ENCODE results near the gene SYNE2.
"Not testable (repeated sequence)": the region's sequence is repeated elsewhere in the genome, so short reads cannot be mapped to it uniquely, and the experiment has no call there.

SYNE2 gene

DNA sequence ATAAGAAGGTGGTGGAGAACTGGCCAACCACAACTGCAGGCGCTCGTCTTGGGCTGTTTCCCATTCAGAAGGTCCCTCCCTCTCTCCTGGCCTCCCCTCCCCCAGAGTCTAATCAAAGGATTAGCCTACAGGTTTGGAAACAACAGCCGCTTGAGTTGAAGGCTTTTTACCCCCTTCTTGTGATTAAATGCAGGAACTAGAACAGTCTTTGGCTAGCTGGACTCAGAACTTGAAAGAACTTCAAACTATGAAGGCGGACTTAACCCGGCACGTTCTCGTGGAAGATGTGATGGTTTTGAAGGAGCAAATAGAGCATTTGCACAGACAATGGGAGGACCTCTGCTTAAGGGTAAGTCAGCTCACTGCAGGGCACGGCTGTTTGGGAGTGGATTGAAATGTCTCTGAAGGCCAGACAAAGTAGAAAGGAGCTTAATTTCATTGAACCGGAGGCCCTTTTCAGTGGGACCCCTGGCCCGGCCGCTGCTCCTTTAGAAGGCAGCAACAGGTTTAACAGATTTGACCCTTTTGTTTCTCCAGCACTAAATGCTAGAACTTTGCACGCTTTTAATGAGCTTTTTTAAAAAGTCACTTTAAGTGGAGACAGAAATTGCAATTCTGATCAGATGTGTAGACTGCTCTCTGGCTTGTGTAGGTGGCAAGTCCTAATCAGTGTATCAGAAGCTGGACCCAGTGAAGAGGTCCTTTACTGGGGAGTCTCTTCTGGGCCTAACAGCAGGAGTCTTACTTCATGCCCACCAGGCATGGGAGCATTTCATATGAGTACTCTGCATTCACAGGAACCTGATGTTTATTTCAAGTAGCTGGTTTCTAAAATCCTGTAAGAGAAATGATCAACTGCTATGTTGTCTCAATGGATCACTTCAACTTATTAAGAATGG lies 333.7 kb downstream of the SYNE2 start:
- H3K4me3 ChIP-seq (ENCODE audit: low read depth, low read length), result peak overlapping the region; percentile 25

DNA sequence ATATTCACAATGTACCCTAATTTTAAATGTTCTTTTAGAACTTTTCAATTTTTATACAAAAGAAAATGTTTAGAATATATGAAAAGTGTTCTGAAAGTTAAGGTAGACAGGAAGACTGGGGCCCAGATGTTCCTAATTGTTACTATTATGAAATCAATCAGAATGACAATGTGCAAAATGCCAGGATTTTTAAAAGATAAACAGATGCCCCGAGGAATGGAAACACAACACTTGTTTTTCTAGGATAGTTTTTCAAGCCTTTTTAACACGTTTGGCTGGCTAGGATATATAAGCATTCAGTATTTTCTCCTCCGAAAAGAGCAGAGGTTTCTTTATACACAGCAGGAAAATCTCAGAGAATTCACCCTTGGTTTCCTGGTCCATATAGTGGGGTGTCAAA lies 334.5 kb downstream of the SYNE2 start:
- H3K4me3 ChIP-seq (ENCODE audit: low read depth, low read length), result peak overlapping the region; percentile 25

DNA sequence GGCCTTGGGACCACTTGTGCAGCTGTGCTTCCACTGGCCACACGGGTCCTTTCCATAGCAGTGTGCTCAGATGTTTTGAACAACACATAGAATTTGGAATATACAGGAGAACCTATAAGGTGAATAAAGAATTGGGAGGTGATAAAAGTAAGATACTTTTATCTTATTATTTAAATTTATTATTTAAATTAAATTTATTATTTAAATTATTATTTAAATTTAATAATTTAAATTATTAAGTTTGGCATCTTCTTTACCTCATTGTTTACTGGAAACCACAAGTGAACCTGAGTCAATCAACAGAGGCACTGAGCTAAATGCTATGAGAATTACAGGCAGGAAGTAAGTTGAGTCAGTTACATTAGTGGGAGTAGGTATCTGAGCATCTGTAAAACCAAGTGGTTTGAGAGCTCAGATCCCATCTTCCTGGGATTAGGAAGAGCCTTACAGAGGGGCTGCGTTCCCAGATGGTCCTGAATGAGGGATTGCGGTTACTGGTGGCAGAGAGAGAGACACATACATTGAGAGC lies 338.2 kb downstream of the SYNE2 start:
- no peak overlapping the region for H3K4me3 ChIP-seq (ENCODE audit: low read depth, low read length)

DNA sequence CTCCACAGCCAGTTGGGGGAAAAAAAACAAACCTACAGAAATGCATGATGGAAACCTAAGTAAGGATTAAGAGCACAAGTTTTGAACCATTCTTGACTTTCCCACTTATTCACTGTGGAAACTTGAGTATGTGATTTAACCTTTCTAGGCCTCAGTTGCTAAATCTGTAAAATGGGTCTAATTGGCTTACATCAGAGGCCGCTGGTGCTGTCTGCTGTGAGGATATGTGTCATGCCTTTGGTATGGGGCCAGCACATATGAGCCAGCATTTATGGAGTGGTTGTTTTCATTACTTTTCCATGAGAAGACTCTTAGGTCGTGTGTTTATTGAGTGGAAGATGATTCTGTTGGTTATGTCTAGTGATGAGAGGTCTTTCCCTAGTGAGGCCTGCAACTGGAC lies 339.0 kb downstream of the SYNE2 start:
- H3K4me3 ChIP-seq (ENCODE audit: low read depth, low read length), result no peak overlapping the region

DNA sequence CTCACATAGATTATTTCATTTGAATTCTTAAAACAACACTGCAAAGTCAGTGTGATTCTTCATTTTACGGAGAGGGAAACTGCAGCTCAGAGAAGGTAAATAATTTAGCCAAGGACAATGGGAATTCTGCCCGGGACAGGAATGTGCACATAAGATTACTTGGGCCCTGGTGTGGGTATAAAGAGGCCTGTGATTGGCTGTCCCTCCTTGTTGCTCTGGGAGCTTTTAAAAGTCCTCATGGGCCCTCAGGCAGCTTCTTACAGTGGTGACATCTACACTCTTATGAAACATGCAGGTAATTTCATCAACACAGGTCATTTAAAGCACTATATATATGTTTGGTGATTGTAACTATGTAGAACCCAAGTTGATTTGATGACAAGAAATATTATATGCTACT lies 341.0 kb downstream of the SYNE2 start:
- H3K4me3 ChIP-seq (ENCODE audit: low read depth, low read length), result no peak overlapping the region

DNA sequence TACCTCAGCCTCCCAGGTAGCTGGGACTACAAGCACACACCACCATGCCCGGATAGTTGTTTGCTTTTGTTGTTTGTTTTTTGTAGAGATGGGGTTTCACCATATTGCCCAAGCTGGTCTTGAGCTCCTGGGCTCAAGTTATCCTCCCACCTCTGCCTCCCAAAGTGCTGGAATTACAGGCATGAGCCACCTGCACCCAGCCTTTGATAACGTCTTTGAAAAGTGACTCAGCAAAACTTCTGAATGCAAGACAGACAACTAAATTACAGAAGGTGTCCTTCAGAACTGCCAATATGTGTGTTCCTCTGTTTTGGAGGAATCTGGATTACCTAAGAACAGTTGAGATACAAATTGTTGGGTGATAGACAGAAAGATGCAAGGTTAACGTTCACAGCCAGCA lies 341.6 kb downstream of the SYNE2 start:
- H3K4me3 ChIP-seq (ENCODE audit: low read depth, low read length), result no peak overlapping the region

DNA sequence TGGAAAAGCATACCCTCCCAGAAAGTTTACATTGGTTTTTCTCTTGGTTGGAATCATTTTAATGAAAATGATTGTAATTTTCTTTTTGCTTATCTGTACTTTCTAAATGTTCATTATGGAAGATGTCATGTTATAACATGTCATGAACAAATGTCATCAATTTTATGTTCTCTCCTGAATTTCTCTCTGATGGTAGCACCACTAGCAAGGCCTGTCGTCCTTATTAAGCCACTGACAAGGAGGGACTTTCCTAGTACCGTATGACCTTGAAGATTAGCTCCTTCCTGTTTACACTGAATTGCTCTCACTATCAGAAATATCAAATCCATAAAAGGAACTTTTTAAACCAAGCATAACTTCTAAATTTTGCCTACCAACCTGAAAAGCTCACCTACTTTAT lies 342.4 kb downstream of the SYNE2 start:
- no peak overlapping the region for H3K4me3 ChIP-seq (ENCODE audit: low read depth, low read length)

DNA sequence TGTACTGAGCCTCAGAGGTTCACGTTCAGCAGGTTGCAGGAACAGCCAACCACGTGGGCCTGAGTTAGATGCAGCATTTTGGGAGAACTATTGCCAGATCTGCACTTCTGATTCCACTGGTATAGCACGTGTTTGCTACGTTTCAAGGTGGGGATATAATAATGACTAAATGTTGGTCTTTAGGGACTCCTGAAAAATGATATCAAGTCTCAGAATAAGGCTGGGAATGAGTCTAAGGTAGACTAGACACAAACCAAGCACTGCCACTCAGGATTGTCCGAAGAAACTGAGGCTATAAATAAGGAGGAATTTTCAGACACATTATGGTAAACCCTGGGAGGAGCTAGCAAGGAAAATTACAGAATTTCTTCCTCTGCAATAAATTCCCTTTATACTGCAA lies 343.3 kb downstream of the SYNE2 start:
- H3K4me3 ChIP-seq (ENCODE audit: low read depth, low read length), result no peak overlapping the region

DNA sequence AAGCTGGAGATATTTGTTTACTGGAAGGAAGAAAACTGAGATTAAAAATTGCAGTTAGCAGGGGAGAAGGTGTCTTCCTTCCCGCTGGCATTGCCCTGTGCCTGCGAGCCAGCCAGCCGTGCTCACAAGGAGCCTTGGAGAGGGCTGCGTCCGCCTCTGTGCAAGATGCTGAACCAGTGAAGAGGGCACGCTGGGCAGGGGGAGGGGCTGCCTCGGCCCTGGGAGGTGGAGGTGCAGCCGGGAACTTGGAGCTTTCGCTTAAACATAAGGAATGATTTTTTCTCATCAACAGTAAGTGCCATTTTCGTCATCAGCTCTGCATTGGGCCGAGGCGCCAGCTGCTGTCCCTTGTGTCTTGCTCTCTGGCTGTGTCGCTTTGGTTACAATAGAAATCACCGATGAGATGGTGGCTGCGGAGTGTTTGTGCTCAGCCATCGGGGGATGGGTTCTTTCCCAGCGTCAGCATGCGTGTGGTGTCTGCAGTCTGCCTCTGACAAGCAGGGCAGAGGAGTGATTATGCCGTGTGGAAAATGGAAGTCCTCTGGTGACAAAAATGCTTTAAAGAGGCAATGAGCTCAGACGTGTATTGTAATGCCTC lies 344.1 kb downstream of the SYNE2 start:
- H3K4me3 ChIP-seq (ENCODE audit: low read depth, low read length), result peak overlapping the region; percentile 36

DNA sequence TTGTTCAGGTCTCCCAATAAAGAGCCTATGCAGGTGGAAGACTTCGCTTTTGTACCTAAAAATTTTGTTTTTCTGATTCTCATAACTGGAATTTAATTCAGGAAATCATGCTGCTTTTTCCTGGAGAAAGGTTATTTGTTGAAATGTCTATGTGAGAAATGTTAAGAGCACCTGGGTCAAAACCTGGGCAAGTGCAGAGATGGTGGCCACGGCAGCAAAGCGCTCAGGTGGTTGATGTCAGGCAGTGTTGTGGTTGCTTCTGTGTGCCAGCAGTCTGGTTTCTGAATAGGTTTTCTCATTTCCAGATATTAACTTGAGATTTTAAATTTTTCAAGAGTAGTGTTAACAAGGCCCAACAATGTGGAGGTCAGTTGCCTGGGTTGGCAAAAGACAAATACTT lies 345.2 kb downstream of the SYNE2 start:
- no peak overlapping the region for H3K4me3 ChIP-seq (ENCODE audit: low read depth, low read length)

DNA sequence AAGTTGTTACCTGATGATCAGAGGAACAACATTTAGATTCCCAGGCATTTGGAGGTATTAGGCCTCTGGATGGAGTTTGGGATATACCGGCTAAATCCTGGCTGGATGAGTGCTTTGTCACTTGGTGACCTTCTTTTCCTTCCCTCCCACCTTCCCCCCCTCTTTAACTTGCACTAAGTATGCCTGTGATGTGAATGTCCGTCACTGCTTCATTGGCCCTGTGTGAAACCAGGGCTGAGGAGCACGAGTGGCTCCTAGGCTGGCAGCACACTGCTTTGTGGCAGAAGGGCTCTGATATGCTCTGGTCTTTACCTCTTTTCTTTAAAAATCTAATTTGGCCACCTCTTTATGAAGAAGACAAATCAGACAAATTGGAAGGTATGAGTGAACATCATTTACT lies 345.7 kb downstream of the SYNE2 start:
- no peak overlapping the region for H3K4me3 ChIP-seq (ENCODE audit: low read depth, low read length)

DNA sequence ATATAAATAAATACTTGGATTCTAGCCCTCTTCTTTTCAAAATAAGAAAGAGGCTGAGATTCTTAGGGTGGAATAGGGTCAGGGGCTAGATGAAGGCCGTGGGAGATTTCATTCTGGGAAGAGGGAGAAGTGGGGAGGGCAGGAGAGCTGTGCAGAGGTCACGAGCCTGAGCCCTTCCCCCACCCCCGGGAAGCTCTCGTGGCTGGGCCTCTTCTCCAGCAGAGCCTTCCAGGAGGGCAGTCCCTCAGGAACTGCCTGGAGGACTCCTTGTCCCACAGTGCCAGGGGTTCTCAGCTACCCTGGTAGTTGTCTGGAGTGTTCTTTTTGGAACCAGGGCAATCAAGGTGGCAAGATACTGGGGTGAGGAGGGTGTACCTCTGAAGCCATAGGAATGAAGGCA lies 347.4 kb downstream of the SYNE2 start:
- no peak overlapping the region for H3K4me3 ChIP-seq (ENCODE audit: low read depth, low read length)

DNA sequence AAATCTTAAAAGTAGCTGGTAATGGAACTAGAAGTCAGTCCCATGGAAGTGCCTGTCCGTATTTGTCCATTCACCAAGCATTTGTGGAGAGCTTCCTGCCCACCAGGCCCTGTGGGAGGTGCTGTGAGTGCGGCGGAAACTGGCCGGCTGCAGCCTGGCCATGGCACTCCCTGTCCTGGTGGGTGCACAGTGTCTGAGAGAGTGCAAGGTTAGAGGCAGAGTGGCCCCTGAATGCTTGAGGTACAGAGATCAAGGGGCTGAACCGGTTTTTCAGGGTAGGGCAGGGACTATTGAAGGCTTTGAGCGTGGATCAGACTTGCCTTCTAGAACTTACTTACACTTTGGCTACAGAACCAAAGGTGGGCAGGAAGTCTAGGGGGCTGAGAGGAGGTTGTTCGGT lies 348.5 kb downstream of the SYNE2 start:
- H3K4me3 ChIP-seq (ENCODE audit: low read depth, low read length), result no peak overlapping the region

DNA sequence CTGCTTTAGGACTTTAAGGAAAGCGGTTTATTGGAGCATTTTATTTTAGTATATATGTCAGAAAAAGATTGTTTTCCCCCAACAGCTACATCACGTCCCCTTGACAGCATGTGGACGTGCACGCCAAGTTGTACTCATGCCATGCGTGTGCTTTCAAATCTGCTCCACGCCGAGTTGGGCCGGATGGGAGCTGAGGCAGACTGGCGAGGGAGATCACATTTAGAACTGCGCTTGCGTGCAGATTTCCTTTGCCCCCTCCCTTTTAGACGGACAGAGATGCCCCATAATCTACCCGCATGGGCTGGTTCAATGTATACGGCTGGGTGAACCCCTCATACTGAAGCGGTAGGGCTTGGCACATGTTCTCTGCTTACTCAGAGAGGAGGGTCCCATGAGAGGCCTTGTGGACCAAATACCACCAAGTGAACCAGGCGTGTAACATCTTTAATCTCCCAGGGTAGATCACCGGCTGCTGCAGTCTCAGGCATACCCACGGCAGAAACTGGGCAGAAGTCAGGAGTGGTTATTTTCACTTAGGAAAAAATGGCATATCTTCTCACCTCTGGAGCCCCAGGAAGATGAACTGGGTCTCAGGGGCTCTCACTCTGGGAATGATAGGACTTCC lies 349.2 kb downstream of the SYNE2 start:
- H3K4me3 ChIP-seq (ENCODE audit: low read depth, low read length), result no peak overlapping the region

DNA sequence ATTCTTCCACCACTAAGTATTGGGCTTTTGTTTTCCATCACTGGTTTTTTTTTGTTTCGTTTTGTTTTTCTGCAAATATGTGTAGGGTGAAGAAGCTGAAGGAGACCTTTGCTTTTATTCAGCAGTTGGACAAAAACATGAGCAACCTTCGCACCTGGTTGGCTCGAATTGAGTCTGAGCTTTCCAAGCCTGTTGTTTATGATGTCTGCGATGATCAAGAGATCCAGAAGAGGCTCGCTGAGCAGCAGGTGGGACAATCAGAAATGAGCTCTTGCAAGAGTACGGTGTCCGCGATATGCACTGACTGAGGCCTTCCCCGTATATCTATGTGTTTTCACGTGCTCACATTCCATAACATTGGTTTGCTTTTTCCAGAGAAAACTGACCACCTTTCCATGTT lies 349.9 kb downstream of the SYNE2 start:
- no peak overlapping the region for H3K4me3 ChIP-seq (ENCODE audit: low read depth, low read length)

DNA sequence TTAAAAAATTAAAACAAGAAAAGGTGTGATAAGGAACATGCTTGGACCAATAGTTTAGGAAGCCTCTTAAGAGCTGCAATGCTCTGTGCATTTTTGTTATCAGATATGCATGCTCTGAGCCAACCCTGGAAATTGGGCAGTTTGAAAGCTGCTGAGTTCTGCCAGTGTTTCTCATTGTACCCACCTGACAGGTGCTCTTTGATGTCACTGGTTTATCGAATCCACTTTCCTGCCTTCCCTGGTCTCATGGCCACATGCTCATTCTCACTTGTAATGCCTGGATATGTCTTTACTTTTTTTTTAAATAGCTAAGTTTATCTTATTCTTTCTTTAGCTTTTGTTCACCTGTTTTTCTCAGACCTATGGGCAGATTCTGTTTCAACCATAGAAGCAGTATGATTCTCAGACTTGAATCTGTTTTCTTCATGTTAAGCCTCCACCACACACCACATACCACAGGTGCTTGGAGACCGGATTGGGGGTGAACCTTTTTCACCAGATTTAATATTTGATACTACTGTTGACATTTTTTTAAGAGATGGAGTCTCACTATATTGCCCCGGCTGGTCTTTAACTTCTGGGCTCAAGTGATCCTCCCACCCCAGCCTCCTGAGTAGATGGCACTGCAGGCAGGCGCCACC lies 350.7 kb downstream of the SYNE2 start:
- H3K4me3 ChIP-seq (ENCODE audit: low read depth, low read length), result no peak overlapping the region

DNA sequence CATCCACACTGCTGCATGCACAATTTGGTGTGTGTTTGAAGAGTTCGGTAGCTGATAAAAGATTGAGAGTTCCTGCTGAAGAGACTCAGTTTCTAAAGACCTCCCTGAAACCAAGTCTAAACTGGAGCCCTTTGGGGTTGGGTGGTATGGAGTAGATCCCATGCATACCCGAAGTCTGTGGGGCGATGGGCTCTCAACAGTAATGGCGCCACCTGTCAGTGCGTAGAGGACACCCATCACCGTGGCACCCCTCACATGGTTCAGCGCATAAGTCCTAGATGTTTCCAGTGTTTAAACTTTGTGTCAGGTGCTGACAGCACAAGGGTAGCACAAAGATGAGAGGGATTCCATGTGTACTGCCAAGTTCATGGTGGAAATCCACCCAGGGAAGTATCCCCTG lies 355.5 kb downstream of the SYNE2 start:
- H3K4me3 ChIP-seq (ENCODE audit: low read depth, low read length), result no peak overlapping the region

DNA sequence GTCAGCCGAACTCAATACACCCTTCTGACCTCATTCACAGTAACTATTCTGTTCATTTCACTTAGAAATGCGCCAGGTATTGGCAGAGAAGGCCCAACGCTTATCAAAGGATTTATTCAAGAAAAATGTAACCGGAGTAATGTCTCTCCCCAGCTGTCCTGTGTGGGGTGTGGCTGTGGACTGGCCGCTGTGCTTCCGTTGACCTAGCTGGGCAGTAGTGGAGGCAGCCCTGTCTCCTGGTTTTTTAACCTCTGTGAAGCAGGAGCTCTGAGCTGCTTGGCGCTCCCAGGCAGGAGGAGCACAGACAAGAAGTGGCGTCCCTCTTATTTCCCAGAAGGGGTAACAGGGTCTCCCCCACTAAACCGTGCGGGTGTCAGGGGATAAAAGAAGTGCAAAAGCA lies 356.2 kb downstream of the SYNE2 start:
- no peak overlapping the region for H3K4me3 ChIP-seq (ENCODE audit: low read depth, low read length)

DNA sequence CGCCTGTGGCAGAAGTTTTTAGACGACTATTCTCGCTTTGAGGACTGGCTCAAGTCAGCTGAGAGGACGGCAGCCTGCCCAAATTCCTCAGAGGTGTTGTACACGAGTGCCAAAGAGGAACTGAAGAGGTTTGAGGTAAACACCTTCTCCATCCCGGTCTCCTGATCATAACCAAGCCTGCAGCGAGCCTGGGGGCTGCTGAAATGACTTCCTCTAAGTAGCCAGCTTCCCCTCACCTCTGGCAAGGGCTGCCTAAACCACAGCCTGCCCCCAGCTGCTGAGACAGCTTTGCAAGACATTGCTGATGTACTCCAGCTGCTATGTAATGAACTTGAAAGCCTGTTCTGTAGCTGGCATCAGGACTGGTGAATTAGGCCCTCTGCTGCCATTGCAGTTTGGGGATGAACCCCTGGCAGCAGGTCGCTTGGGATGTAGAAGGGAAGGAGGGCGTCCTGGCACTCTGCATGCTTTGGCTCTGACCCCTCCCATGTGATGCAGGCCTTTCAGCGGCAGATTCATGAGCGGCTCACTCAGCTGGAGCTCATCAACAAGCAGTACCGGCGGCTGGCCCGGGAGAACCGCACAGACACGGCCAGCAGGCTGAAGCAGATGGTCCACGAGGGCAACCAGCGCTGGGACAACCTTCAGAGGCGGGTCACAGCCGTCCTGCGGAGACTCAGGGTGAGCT lies 356.8 kb downstream of the SYNE2 start:
- H3K4me3 ChIP-seq (ENCODE audit: low read depth, low read length), result no peak overlapping the region

DNA sequence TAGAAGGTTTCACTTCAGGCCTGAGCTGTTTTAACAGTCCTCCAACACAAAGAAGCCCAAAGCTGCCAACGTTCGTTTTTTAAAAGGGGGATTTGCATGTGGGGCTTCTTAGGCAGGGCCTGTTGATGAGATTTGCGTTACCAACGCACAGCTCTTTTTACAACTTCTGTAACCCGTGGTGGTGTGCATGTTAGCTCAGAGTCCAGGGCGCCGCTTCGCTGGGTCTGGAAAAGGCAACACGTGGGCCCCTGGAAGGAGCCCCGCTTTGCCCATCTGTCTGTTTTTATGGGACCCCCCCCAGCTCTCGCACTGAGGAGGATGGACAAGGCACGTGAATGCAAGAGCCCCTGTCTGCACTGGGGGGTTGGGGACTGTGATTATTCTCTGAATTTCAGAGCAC lies 357.4 kb downstream of the SYNE2 start:
- H3K4me3 ChIP-seq (ENCODE audit: low read depth, low read length), result no peak overlapping the region

DNA sequence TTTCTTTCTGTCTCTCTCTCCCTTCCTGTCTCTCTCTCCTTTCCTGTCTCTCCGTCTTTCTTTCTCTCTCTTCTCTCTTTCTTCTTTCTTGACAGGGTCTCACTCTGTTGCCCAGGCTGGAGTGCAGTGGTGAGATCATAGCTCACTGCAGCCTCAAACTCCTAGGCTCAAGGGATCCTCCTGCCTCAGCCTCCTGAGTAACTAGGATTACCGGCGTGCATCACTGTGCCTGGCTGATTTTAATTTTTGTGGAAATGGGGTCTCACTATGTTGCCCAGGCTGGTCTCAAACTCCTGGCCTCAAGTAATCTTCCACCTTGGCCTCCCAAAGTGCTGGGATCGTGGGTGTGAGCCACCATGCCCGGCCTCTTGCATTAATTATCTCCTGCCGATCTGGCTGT lies 358.1 kb downstream of the SYNE2 start:
- not testable (repeated sequence) for H3K4me3 ChIP-seq (ENCODE audit: low read depth, low read length)

Measured in iPS-11a (cell line).